ENCODE results near the gene CCHCR1.

DNA sequence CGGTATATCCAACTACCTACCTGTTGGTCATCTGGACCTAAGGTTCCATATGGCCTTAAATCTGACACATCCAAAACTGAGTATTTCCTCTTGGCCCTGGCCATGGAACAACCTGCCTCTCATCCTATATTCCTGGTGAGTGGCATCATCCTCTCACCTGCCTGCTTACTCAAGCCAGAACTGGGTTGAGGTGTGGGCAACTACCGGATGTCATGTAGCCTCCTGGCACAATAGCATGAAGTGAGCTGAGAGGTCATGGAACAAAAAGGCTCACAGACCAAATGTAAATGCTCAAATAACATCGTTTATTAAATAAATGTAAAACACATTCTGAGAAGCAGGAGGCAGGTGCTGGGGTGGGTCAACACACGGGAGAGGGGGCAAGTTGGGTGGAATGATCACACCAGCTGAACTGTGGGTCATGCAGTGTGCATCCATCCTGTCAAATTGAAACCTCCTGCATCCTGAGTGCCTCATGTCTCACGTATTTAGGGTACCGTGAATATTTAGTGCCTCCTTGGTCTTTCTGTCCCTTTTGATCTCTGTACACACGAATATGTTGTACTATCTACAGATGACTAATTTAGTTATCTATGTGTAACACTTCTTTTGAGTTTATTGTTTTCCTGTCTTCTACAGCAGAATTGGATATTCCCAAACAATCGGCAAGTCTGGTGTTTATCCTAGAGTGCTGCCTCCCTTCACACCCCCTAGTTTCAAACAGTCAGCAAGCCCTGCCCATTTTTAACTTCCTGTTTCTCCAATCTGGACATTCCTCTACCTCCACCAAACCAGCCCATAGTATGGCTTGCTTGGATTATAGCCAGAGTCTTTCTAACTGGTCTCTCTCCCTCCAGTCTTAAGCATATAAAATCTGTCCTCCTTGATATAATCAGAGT is 20.8 kb upstream of the CCHCR1 start:
- TF ChIP-seq, protein P1, sequence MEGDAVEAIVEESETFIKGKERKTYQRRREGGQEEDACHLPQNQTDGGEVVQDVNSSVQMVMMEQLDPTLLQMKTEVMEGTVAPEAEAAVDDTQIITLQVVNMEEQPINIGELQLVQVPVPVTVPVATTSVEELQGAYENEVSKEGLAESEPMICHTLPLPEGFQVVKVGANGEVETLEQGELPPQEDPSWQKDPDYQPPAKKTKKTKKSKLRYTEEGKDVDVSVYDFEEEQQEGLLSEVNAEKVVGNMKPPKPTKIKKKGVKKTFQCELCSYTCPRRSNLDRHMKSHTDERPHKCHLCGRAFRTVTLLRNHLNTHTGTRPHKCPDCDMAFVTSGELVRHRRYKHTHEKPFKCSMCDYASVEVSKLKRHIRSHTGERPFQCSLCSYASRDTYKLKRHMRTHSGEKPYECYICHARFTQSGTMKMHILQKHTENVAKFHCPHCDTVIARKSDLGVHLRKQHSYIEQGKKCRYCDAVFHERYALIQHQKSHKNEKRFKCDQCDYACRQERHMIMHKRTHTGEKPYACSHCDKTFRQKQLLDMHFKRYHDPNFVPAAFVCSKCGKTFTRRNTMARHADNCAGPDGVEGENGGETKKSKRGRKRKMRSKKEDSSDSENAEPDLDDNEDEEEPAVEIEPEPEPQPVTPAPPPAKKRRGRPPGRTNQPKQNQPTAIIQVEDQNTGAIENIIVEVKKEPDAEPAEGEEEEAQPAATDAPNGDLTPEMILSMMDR (IDR thresholded peaks at IDR 0.05): no peak
- TF ChIP-seq POLR2A (IDR thresholded peaks at IDR 0.05): no peak
